Nucleus accumbens (tissue), 56 donors: ENCODE measurements around the gene PXN.
"Not testable (repeated sequence)": the region's sequence is repeated elsewhere in the genome, so short reads cannot be mapped to it uniquely, and the experiment has no call there.

Experiments used
- DNase-seq, 56 donors: peaks; one replicate each; lab custom pipeline; 2025; lab: John Stamatoyannopoulos, UW

Gene PXN

GRCh38 chr12:120242275-120242799 lies 23.2 kb downstream of the PXN start:
- DNase-seq, result no peak

- DNase-seq, result no peak
These were observed 23.8 kb downstream of the PXN start for GRCh38 chr12:120241561-120242274.

- no peak for DNase-seq
These were observed 25.1 kb downstream of the PXN start for GRCh38 chr12:120240495-120240833.

GRCh38 chr12:120239776-120240494 lies 25.6 kb downstream of the PXN start:
- DNase-seq, result no peak

- DNase-seq, result no peak
These were observed 26.6 kb downstream of the PXN start for GRCh38 chr12:120238839-120239445.

GRCh38 chr12:120238217-120238616 lies 27.3 kb downstream of the PXN start:
- no peak for DNase-seq

- DNase-seq, result peak in 5 of 56 donors; percentile 13 to 45 (median 22)
These were observed 28.0 kb downstream of the PXN start for GRCh38 chr12:120237360-120238171.

- not testable (repeated sequence) for DNase-seq
These were observed 28.7 kb downstream of the PXN start for GRCh38 chr12:120236809-120237208.

- DNase-seq, result peak in 1 of 56 donors; percentile 14
These were observed 29.9 kb downstream of the PXN start for GRCh38 chr12:120235369-120236323.

- DNase-seq, result peak in 55 of 56 donors; percentile 17 to 85 (median 61)
These were observed 30.7 kb downstream of the PXN start for GRCh38 chr12:120234643-120235368.

- DNase-seq, result peak in 6 of 56 donors; percentile 11 to 45 (median 18)
These were observed 34.1 kb downstream of the PXN start for GRCh38 chr12:120231316-120232011.

GRCh38 chr12:120230974-120231315 lies 34.6 kb downstream of the PXN start:
- DNase-seq, result no peak

GRCh38 chr12:120230326-120230973 lies 35.1 kb downstream of the PXN start:
- no peak for DNase-seq

- no peak for DNase-seq
These were observed 35.8 kb downstream of the PXN start for GRCh38 chr12:120229487-120230325.

- peak in 1 of 56 donors; percentile 17 for DNase-seq
These were observed 36.5 kb downstream of the PXN start for GRCh38 chr12:120229071-120229486.

- peak in 53 of 56 donors; percentile 26 to 90 (median 72) for DNase-seq
These were observed 37.0 kb downstream of the PXN start for GRCh38 chr12:120228291-120229070.
